ACC112 (cell line): ENCODE data around the gene DNAH8.

Source experiments
- H2AFZ ChIP-seq: fragments of 200-600 bp; sonication (generic); one replicate; pipeline ENCODE4 v1.6.0; 2017; ENCODE audit warnings: antibody characterized with exemption, low read length; ENCODE audit not compliant: unreplicated experiment
- H3K27ac ChIP-seq: fragments of 200-600 bp; sonication (generic); 2 replicates; pipeline ENCODE4 v1.5.1; 2014; ENCODE audit warnings: low read depth, mild to moderate bottlenecking, antibody characterized with exemption, low read length, moderate library complexity
- H3K27me3 ChIP-seq: fragments of 200-600 bp; sonication (generic); 2 replicates; pipeline ENCODE4 v1.6.1; 2014; ENCODE audit warnings: mild to moderate bottlenecking, antibody characterized with exemption, low read length, moderate library complexity, mixed read lengths; ENCODE audit not compliant: insufficient read depth
- H3K36me3 ChIP-seq: fragments of 200-600 bp; sonication (generic); 2 replicates; pipeline ENCODE4 v1.6.1; 2016; ENCODE audit warnings: mild to moderate bottlenecking, antibody characterized with exemption, low read length, moderate library complexity, mixed read lengths; ENCODE audit not compliant: insufficient read depth
- H3K4me1 ChIP-seq: fragments of 200-600 bp; sonication (generic); one replicate; pipeline ENCODE4 v1.6.1; 2016; ENCODE audit warnings: low read length, mixed read lengths; ENCODE audit not compliant: insufficient read depth, unreplicated experiment, control insufficient read depth
- H3K4me3 ChIP-seq: fragments of 200-600 bp; sonication (generic); 2 replicates; pipeline ENCODE4 v1.5.1; 2014; ENCODE audit warnings: mild to moderate bottlenecking, low read depth, low read length
- H3K79me2 ChIP-seq: fragments of 200-600 bp; sonication (generic); one replicate; pipeline ENCODE4 v1.6.0; 2016; ENCODE audit warnings: low read length; ENCODE audit not compliant: control insufficient read depth, unreplicated experiment, insufficient read depth

Gene DNAH8

GRCh38 chr6:38959138-38959537, 244.0 kb downstream of the DNAH8 start:
- Histone ChIP-seq H3K36me3 (no peaks in the 10 kb centered on the region), H3K27ac (no peak overlapping the region), H2AFZ (no peak overlapping the region), H3K79me2 (no peaks in the 10 kb centered on the region), H3K4me1 (no peaks in the 10 kb centered on the region), H3K4me3 (no peak overlapping the region), H3K27me3 (peaks cover 35% of the 10 kb centered on the region)

DNA sequence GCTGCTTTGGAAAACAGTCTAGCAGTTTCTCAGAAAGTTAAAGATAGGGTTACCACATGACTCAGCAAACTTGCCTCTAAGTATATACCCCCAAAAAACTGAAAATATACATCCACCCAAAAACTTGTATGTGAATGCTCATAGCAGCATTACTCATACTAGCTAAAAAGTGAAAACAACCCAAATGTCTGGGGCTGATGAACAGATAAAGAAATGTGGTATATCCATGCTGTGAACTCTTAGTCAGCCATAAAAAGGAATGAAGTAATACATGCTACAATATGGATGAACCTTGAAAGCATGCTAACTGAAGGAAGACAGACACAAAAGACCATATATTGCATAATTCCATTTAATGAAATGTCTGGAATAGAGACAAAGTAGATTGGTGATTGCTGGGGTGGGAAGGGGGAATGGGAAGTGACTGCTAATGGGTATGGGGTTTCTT, 253.6 kb downstream of the DNAH8 start:
- Histone ChIP-seq H3K4me3 (no peak overlapping the region), H3K27me3 (peaks cover 69% of the 10 kb centered on the region), H3K79me2 (no peaks in the 10 kb centered on the region), H3K27ac (no peak overlapping the region), H2AFZ (no peak overlapping the region), H3K4me1 (no peaks in the 10 kb centered on the region), H3K36me3 (no peaks in the 10 kb centered on the region)

DNA sequence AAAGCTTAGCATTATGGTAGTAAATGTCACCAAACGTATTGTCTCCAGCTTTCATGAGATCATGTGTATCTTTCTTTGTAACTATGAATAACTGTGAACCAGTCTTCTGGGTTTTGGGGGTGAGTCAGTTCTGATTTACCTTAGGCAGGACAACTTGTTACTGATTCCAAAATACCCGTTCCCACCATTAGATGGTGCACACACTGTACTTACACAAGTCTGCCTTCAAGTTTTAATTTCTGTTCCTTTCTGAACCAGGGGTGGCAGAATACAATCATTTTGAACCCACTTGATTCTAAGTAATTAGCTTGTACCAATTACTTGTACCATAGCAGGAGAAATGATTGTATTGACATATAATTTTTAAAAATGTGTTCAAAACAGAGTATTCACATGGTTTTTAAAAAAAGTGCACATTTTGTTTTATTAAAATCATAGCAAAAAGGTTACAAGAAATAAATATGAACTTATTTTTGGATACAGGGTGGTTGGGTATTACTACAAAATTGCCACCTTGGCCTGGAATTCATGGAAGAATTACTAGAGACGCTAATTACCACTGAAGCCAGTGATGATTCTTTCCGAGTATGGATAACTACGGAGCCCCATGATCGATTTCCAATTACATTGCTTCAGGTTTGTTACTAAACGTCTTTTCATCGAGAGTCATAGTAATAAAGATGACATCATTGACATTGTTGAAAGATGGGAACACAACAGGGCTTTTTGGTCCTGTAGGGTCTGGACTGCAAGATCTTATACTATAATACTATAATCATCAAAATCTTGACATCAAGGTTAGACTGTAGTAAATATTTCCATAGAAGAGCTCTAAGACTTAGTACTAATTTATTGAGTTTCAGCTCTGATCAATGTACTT, 258.3 kb downstream of the DNAH8 start:
- Histone ChIP-seq H2AFZ (no peak overlapping the region), H3K4me3 (no peak overlapping the region), H3K4me1 (no peaks in the 10 kb centered on the region), H3K27ac (no peak overlapping the region), H3K36me3 (no peaks in the 10 kb centered on the region), H3K27me3 (peaks cover 85% of the 10 kb centered on the region), H3K79me2 (no peaks in the 10 kb centered on the region)

DNA sequence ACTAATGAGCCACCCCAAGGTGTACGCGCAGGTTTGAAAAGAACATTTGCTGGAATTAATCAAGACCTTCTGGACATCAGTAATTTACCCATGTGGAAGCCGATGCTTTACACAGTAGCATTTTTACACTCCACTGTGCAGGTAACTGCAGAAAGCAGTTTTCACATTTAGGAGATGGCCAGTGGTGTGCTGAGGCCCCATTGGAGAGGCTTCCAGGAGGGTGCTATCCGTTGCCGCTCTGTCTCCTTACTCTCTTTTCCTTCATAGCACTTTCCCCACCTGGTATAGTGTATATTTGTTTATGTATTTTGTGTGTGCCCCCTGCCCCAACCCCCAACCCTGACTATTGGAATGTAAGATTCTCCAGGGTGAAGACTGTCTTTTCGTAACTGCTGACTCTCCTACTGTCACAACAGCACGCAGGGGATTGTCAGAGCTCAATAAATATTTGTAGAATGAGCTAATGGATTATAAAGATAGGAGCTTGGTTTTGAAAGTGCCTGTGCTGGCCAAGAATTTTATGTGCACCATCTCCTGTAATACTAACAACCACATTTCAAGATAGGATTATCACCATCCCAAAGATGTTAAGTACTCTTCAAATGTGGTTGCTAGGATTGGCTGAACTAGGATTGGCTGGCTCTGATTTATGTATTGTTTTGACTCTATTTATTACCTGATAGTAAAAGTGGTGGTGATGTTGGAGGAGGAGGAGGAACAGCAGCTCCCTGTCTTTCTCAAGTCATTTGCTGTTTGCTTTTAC, 259.5 kb downstream of the DNAH8 start:
- Histone ChIP-seq H2AFZ (no peak overlapping the region), H3K79me2 (no peaks in the 10 kb centered on the region), H3K27ac (no peak overlapping the region), H3K36me3 (no peaks in the 10 kb centered on the region), H3K27me3 (peaks cover 86% of the 10 kb centered on the region), H3K4me3 (no peak overlapping the region), H3K4me1 (no peaks in the 10 kb centered on the region)

- H3K4me3 ChIP-seq, result no peak overlapping the region
- no peak overlapping the region for H2AFZ ChIP-seq
- H3K27me3 ChIP-seq, result peaks cover 86% of the 10 kb centered on the region
- H3K4me1 ChIP-seq, result no peaks in the 10 kb centered on the region
- no peaks in the 10 kb centered on the region for H3K36me3 ChIP-seq
- no peaks in the 10 kb centered on the region for H3K79me2 ChIP-seq
- H3K27ac ChIP-seq, result no peak overlapping the region
These were observed 260.5 kb downstream of the DNAH8 start for GRCh38 chr6:38975621-38976049.

DNA sequence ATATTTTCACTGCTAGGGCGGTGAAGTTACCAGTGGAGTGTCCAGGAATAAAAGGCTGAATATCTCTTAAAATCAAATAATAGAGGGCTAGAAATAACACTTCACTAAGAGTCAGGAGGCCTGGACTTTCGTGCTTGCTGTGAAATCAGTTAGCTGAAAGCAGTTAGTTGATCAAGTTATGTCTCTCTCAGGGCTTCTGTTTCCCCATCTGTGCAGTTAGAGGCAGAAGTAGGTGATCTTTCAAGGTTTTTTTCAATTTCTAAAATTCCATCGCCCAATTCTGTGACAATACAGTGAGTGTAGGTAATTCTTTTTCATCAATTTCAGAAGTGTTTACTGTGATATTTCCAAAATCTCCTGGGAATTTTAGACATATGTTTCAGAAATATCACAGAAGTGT, 260.9 kb downstream of the DNAH8 start:
- H3K27me3 ChIP-seq, result peaks cover 84% of the 10 kb centered on the region
- no peaks in the 10 kb centered on the region for H3K4me1 ChIP-seq
- H3K27ac ChIP-seq, result no peak overlapping the region

GRCh38 chr6:38976801-38977500, 261.8 kb downstream of the DNAH8 start:
- Histone ChIP-seq H3K36me3 (no peaks in the 10 kb centered on the region), H3K4me3 (no peak overlapping the region), H3K27ac (no peak overlapping the region), H2AFZ (no peak overlapping the region), H3K27me3 (peaks cover 82% of the 10 kb centered on the region), H3K79me2 (no peaks in the 10 kb centered on the region), H3K4me1 (no peaks in the 10 kb centered on the region)

More for the DNA sequence above, 260.9 kb downstream of the DNAH8 start:
- Histone ChIP-seq H2AFZ (no peak overlapping the region), H3K4me3 (no peak overlapping the region), H3K79me2 (no peaks in the 10 kb centered on the region), H3K36me3 (no peaks in the 10 kb centered on the region)

- H3K79me2 ChIP-seq, result no peaks in the 10 kb centered on the region
- no peak overlapping the region for H3K4me3 ChIP-seq
- H3K4me1 ChIP-seq, result no peaks in the 10 kb centered on the region
- H2AFZ ChIP-seq, result no peak overlapping the region
- H3K36me3 ChIP-seq, result no peaks in the 10 kb centered on the region
- H3K27ac ChIP-seq, result no peak overlapping the region
- H3K27me3 ChIP-seq, result peaks cover 88% of the 10 kb centered on the region
These were observed 263.1 kb downstream of the DNAH8 start for GRCh38 chr6:38978139-38978704.

- Histone ChIP-seq H3K36me3 (no peaks in the 10 kb centered on the region), H3K27me3 (peaks cover 90% of the 10 kb centered on the region), H3K79me2 (no peaks in the 10 kb centered on the region), H3K4me1 (no peaks in the 10 kb centered on the region), H3K27ac (no peak overlapping the region), H3K4me3 (no peak overlapping the region), H2AFZ (no peak overlapping the region)
These were observed 267.4 kb downstream of the DNAH8 start for GRCh38 chr6:38982470-38982869.

- no peaks in the 10 kb centered on the region for H3K79me2 ChIP-seq
- H2AFZ ChIP-seq, result no peak overlapping the region
- H3K27ac ChIP-seq, result no peak overlapping the region
- peaks cover 89% of the 10 kb centered on the region for H3K27me3 ChIP-seq
- H3K36me3 ChIP-seq, result no peaks in the 10 kb centered on the region
- no peaks in the 10 kb centered on the region for H3K4me1 ChIP-seq
- H3K4me3 ChIP-seq, result no peak overlapping the region
These were observed 269.6 kb downstream of the DNAH8 start for GRCh38 chr6:38984723-38985122.
